Stomach (tissue), 4 donors: ENCODE data around the gene VPREB1.

ENCODE experiments used
- CTCF ChIP-seq, 7 experiments: fragments of 450-650 bp in 4 of 7; fragments of 200-600 bp in 3 of 7; sonication (generic) in 3 of 7; IDR thresholded peaks; one replicate each; pipeline ENCODE4 v1.5.1; 2016 to 2019; ENCODE audit warnings: antibody characterized with exemption in 7 of 7, control low read depth in 2 of 7, mild to moderate bottlenecking in 1 of 7
- EP300 ChIP-seq: sonication (generic); formaldehyde crosslinking; IDR thresholded peaks from one replicate; pipeline ENCODE4 v1.6.1; 2017; ENCODE audit warnings: antibody characterized with exemption

- TF ChIP-seq CTCF (IDR thresholded peaks at IDR 0.05) = no peak
- no peak for TF ChIP-seq EP300
Measured at GRCh38 chr22:22241554-22241898, 3.1 kb upstream of the VPREB1 start.
